Stimulated activated CD8-positive, alpha-beta memory T cell treated with anti-CD3 and anti-CD28 coated beads, Interleukin-4, amount 100 ng/mL, for 48 hours (primary cell): ENCODE measurements around the gene SMC1A.
"Not testable (repeated sequence)": the region's sequence is repeated elsewhere in the genome, so short reads cannot be mapped to it uniquely, and the experiment has no call there.

Experiments used
- DNase-seq: peaks from one replicate; pipeline ENCODE4 v3.0.0-alpha.2; 2020

Gene SMC1A

GRCh38 chrX:53421772-53422085, 725 bp downstream of the SMC1A start:
- no peak for DNase-seq

- no peak for DNase-seq
Observed at GRCh38 chrX:53421125-53421524, 1.3 kb downstream of the SMC1A start.

DNA sequence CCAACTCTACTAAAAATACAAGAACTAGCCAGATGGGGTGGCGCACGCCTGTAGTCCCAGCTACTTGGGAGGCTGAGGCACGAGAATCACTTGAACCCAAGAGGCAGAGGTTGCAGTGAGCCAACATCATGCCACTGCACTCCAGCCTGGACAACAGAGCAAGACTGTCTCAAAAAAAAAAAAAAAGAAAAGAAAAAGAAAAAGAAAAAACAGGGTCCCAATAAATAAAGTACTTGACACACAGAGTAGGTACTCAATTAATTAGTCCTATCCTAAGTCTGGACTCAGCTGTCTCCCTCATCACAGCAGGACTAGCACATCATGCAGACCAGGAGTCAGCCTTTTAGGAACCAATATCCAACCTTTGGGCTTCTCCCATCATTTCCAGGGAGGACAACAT, 2.1 kb downstream of the SMC1A start:
- DNase-seq = not testable (repeated sequence)

- no peak for DNase-seq
Observed at GRCh38 chrX:53412446-53412845, 10.0 kb downstream of the SMC1A start.

DNA sequence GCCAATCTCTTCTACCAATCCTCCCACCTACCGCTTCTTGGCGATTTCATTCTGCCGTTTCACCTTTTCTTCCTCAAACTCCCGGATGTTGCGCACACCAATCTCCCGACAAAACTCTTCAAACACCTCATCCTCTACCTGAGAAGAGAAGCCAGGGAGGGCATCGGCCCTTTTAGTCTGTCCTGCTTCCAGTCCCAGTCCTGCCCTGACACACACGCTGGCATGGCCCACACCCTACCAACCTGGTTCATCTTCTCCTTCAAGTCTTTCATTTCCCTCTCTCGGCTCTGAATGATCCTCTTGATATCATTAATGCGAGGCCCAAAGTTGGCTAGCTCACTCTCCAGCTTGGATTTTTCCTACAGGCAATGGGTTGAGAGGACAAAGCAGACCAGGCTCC, 18.9 kb downstream of the SMC1A start:
- no peak for DNase-seq

- no peak for DNase-seq
Observed at GRCh38 chrX:53398216-53398615, 24.2 kb downstream of the SMC1A start.

DNA sequence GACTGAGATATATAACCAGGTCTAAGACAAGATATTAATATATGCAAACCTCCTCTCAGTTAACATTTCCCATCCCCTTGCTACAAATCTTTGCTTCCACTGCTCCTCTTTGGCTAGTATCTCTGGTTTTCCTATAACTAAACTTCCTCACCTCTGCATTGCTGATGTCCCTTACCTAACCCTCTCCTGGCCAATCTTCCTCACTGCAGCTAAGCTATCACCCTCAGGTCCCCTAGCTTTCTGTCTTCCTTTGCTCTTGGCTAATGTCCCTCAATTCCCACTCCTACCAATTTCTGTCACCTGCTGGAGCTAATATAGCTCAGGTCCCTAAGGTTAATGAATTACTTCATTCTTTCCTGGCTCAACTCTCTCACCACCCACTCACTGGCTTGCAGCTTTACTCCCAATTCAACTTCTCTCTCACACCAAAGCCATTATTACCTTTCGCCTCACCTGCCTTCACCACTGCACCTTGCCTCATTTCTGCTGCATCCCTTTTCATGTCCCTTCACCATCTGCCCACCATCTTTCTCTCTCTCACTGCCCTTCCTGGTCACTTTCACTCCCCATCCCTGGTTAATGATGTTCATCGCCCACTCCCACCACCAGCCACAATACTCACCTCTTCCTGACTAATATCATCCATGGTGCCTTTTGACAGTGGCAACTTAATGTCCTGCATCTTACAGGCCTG, 26.7 kb downstream of the SMC1A start:
- DNase-seq = no peak

DNA sequence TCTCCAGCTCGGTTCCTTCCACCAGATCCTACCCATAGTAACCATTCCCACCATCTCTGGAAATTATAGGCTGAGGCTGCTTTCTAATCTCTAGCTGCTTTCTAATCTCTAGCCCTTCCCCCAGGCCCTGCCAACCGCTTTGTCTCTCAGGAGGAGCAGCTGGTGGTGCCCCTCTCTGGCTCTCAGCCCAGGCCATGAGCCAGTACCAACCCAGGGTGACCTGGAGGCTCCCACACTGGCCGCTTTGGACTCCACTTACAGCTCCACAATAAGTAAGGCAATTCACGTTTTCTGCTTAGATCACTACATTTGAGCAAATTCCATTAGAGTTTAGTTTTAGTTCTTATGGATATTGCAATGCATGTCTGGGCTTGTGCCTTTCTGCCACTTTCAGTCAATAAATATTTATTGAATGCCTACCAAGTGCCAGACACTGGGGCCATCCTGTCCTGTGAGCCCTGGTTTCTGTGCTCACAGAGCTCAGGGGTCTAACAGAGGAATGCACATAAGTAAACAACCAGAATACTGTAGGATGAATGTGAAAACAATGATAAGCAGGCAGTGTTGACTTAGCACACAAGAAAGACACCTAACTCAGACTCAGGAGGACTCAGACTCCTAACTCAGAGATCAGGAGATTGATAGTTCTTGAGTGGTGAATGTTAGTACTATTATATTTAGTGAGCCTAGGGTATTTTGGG, 38.9 kb downstream of the SMC1A start:
- no peak for DNase-seq

DNA sequence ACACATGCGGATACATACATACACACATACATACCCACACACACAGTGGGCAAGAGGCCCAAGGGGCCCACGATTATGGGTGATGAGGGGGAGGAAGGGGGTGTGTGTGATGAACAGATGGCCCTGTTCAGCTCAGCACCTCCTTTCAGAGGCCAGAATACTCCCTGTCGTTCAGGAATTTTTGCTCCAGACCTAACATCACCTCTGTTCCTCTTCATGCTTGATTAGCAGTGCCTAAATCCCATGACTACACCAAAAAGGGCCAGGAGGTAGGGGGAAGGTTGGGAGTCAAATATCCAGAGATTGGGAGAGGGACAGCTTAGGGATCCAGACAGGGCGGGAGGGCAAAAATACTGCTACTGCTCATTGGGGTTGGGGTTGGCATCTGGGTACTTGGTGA, 42.7 kb downstream of the SMC1A start:
- no peak for DNase-seq

DNA sequence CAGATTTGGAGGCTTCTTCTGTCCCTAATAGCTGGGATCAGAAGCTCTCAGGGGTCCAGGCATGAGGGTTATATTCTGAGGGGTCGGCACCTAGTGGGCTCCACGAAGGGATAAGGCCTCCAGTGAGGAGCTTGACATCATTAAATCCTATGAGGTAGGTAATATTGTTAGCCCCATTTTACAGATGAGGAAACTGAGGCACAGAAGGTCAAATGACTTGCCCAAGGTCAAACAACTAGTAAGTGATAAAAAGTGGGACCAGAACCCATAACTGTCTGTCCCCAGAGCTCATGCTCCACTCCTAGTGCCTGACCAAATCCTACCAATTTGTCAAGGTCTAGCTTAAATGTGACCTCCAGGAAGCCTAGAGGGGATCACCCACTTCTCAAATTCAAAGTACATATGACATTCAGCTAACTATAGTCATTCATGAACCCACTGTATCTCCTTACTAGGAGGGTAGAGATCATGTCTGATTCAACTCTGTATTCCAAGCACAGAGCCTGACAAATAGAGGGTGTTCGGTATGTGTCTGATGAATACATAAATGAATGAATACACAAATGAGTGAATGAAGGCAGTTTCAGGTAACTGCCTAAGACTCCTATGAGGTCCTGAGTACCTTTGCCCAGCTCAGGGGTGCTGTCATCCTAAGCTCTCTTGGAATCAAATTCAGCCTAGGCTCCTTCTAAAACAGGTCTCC, 43.3 kb downstream of the SMC1A start:
- DNase-seq = no peak

GRCh38 chrX:53377464-53377863, 45.0 kb downstream of the SMC1A start:
- DNase-seq = no peak

- no peak for DNase-seq
Observed at GRCh38 chrX:53376888-53377287, 45.6 kb downstream of the SMC1A start.

GRCh38 chrX:53374923-53375322, 47.5 kb downstream of the SMC1A start:
- DNase-seq = no peak

GRCh38 chrX:53374222-53374820, 48.1 kb downstream of the SMC1A start:
- no peak for DNase-seq

GRCh38 chrX:53373307-53373706, 49.1 kb downstream of the SMC1A start:
- no peak for DNase-seq

DNA sequence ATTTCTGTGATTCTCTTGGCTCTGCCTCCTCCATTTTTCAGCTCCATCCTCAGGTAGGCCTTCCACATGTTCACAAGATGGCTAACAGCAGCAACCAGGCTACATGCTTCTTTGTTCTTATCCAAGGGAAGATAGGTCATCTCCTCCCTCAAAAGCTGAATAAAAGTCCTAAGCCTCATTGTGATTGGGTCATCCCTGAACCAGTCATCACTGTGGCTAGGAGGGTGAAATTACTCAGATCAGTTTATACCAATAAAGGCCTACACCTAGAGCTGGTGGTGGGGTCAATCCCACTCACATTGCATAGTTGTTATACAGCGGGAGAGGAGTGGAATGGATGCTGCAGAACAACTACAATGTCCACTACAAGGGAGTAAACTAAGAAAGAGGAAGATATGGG, 56.0 kb downstream of the SMC1A start:
- not testable (repeated sequence) for DNase-seq

DNA sequence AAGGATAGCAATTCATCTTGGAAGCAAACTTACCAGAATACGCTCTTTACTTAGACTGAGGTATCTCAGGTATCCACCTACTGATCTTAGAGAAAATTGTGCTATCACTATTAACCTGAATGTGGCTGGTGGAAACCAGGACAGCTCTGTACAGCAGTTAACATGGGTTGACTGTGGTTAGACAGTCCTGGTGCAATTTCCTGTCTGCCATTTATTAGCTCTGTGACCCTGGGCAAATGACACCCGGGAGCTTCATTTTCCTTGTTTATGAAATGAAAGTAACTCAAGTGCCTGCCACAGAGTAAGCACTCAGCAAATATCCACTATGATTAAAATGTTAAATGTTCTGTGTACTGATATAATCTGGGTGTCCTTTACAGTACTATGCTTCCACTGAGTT, 60.0 kb downstream of the SMC1A start:
- no peak for DNase-seq

- DNase-seq = no peak
Observed at GRCh38 chrX:53357799-53358530, 64.5 kb downstream of the SMC1A start.

DNA sequence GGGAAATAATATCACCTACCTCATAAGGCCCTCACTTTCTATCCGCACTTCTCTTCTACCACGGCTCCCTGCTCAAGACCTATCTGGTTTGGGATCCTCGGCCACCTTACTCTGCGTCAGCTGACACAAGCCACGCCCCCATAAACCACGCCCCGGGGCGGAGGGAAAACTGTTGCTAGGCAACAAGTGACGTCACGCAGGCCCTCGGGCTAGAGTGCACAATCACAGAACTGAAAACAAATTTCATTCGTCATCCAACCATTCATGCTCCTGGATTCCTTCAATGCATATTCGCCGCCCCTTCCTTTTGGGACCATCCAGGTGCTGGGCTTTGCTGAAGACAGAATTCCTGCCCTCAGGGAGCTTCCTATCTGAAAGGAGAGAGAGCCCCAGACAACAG, 66.3 kb downstream of the SMC1A start:
- peak; percentile 35 for DNase-seq

DNA sequence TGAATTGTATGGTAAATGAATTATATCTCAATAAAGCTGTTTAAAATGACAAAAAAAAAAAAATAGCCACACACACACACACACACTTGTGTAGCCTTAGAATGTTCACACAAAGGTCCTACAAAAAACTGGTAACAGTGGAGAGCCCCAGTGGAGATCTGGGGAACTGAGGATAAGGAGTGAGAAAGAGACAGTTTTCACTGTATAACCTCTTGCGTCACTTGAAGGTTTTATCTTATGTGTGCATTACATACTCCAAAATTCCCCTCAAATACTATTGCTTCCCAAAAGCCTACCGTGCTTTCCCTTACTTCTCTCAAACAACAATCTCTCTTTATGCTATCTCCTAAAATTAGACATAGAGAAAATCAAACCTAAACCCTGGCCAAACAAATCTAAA, 67.8 kb downstream of the SMC1A start:
- no peak for DNase-seq

- no peak for DNase-seq
Observed at GRCh38 chrX:53347948-53348347, 74.5 kb downstream of the SMC1A start.

- no peak for DNase-seq
Observed at GRCh38 chrX:53340852-53341645, 81.4 kb downstream of the SMC1A start.
